HCT116 (cell line): ENCODE results near the gene OARD1.

Experiments
- EGR1 ChIP-seq: IDR thresholded peaks from 2 replicates; pipeline ENCODE4 v1.6.1; 2012; ENCODE audit warnings: low read depth
- EZH2 ChIP-seq: fragments of 200-600 bp; sonication (generic); IDR thresholded peaks from 2 replicates; pipeline ENCODE4 v1.6.1; 2017; ENCODE audit warnings: antibody characterized with exemption, mixed run types
- EZH2phosphoT487 ChIP-seq: fragments of 200-600 bp; IDR thresholded peaks from 2 replicates; pipeline ENCODE4 v1.6.1; 2018; ENCODE audit warnings: antibody characterized with exemption, borderline replicate concordance
- POLR2AphosphoS5 ChIP-seq: IDR thresholded peaks from 2 replicates; pipeline ENCODE4 v1.6.1; 2011; ENCODE audit warnings: mild to moderate bottlenecking, low read depth, low read length, moderate library complexity
- SIN3A ChIP-seq: IDR thresholded peaks from 2 replicates; pipeline ENCODE4 v1.6.1; 2012; ENCODE audit warnings: low read depth

DNA sequence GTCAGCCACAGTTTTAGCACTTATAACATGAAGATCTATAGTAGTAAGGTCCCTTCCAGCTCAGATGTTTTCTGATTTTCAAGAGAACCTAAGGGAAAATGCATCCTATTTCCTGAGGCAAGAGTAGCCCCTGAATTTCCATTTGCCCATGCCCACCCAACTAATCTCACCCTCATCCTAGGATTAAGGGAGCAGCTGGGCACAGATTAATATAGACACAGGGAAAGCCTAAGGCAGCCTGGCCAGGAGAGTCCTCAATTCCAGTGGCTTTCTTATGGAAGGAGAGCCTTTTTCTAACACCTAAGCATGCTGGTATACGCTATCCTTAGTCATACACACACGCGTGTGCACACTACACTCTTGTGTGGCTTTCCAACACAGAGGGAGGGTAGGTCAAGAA, 17.6 kb downstream of the OARD1 start:
- no peak for TF ChIP-seq SIN3A
- TF ChIP-seq EZH2phosphoT487: no peak
- TF ChIP-seq POLR2AphosphoS5: no peak
- TF ChIP-seq EZH2: no peak
- TF ChIP-seq EGR1: no peak
